ENCODE measurements around the gene TRPM7.
"Not testable (repeated sequence)": the region's sequence is repeated elsewhere in the genome, so short reads cannot be mapped to it uniquely, and the experiment has no call there.

Gene TRPM7

GRCh38 chr15:50686469-50687301 lies at the start of gene TRPM7:
Gene TRPM7 (minus strand): TSS chr15:50686797. CDS start chr15:50686533, 264 bp downstream.
- peak; percentile 43 to 83 (median 72) for DNase-seq (ENCODE audit: low read depth in 3 of 3, low spot score in 1 of 3)

- no peak for DNase-seq (ENCODE audit: low read depth in 3 of 3, low spot score in 1 of 3)
These were observed 48.6 kb upstream of the TRPM7 start for GRCh38 chr15:50735156-50735555.

- DNase-seq (ENCODE audit: low read depth in 3 of 3, low spot score in 1 of 3), result no peak
These were observed 39.7 kb upstream of the TRPM7 start for GRCh38 chr15:50726315-50726714.

GRCh38 chr15:50718700-50719125 lies 32.1 kb upstream of the TRPM7 start:
- DNase-seq (ENCODE audit: low read depth in 3 of 3, low spot score in 1 of 3), result no peak

GRCh38 chr15:50712018-50712417 lies 25.4 kb upstream of the TRPM7 start:
- DNase-seq (ENCODE audit: low read depth in 3 of 3, low spot score in 1 of 3), result no peak

- no peak for DNase-seq (ENCODE audit: low read depth in 3 of 3, low spot score in 1 of 3)
These were observed 24.0 kb upstream of the TRPM7 start for GRCh38 chr15:50710585-50710984.

GRCh38 chr15:50707878-50708427 lies 21.4 kb upstream of the TRPM7 start:
- DNase-seq (ENCODE audit: low read depth in 3 of 3, low spot score in 1 of 3), result no peak

GRCh38 chr15:50702762-50703334 lies 16.3 kb upstream of the TRPM7 start:
- no peak for DNase-seq (ENCODE audit: low read depth in 3 of 3, low spot score in 1 of 3)

- no peak for DNase-seq (ENCODE audit: low read depth in 3 of 3, low spot score in 1 of 3)
These were observed 11.5 kb upstream of the TRPM7 start for GRCh38 chr15:50698101-50698500.

- DNase-seq (ENCODE audit: low read depth in 3 of 3, low spot score in 1 of 3), result no peak
These were observed 10.7 kb upstream of the TRPM7 start for GRCh38 chr15:50697109-50697797.

- DNase-seq (ENCODE audit: low read depth in 3 of 3, low spot score in 1 of 3), result not testable (repeated sequence)
These were observed 8.1 kb upstream of the TRPM7 start for GRCh38 chr15:50694634-50695165.

GRCh38 chr15:50687302-50687902 lies 805 bp upstream of the TRPM7 start:
- no peak for DNase-seq (ENCODE audit: low read depth in 3 of 3, low spot score in 1 of 3)

GRCh38 chr15:50685976-50686468 lies 575 bp downstream of the TRPM7 start:
- DNase-seq (ENCODE audit: low read depth in 3 of 3, low spot score in 1 of 3), result peak; percentile 37 to 67 (median 50)

GRCh38 chr15:50685191-50685975 lies 1.2 kb downstream of the TRPM7 start:
- no peak for DNase-seq (ENCODE audit: low read depth in 3 of 3, low spot score in 1 of 3)

- DNase-seq (ENCODE audit: low read depth in 3 of 3, low spot score in 1 of 3), result no peak
These were observed 5.1 kb downstream of the TRPM7 start for GRCh38 chr15:50681467-50681866.

GRCh38 chr15:50676799-50677483 lies 9.7 kb downstream of the TRPM7 start:
- no peak for DNase-seq (ENCODE audit: low read depth in 3 of 3, low spot score in 1 of 3)

- DNase-seq (ENCODE audit: low read depth in 3 of 3, low spot score in 1 of 3), result no peak
These were observed 11.0 kb downstream of the TRPM7 start for GRCh38 chr15:50675535-50676144.

- DNase-seq (ENCODE audit: low read depth in 3 of 3, low spot score in 1 of 3), result no peak
These were observed 16.5 kb downstream of the TRPM7 start for GRCh38 chr15:50670115-50670514.

- no peak for DNase-seq (ENCODE audit: low read depth in 3 of 3, low spot score in 1 of 3)
These were observed 17.0 kb downstream of the TRPM7 start for GRCh38 chr15:50669611-50670010.

Data from stimulated activated CD4-positive, alpha-beta T cell treated with anti-CD3 and anti-CD28 coated beads, TNF-alpha, amount 100 ng/mL, for 1 hour (primary cell).